ENCODE results near the gene ENPP6. TPM values are rescaled to one million over a fixed set of nuclear protein-coding genes. Genes with fewer than 3 reads are reported as not detected.
A peak's percentile ranks its signal among the peaks of the same experiment; 100 is the strongest.

ENPP6 gene
- total RNA-seq, 1 experiment from 2014 or later: not detected

DNA sequence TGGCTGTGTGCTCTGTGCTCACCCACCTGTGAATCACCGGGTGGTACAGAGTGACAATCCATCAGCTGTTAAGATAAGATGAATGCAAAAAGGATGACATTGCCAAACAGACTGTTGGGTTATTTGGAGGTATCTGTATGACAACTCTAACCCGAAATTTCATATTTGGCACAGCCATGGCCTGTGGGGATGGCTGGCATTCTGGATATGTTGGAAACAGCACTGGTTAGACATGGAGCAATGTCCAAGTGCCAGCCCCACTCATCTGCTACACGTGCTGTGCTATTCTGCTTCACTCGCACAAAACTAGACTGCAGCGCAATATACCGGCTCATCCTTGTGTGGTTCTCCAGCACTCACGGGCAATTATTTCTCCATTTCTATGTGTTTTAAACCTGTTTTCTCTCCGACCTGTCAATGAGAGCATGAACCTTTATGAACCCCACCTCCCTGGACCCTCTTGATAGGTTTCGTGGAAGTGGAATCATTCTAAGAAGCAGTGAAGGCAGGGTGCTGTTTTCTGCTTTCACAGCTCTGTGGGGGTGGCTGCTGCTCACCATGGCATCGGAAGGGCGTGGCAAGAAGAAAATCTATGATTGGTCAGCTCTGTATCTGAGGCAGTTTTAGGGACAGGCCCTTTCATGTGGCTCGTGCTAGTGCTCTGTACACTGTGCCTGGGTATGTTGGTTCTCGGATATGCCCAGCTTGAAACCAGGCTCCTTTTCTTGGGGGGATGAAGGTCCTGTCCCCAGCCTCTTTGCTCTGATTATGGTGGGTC lies 94.9 kb downstream of the ENPP6 start:
- in situ Hi-C loops (cut with HindIII; ENCODE audit: low sequenced_read_pairs): no loop called here
- peak; percentile 41 for DNase-seq (ENCODE audit: low spot score)

DNA sequence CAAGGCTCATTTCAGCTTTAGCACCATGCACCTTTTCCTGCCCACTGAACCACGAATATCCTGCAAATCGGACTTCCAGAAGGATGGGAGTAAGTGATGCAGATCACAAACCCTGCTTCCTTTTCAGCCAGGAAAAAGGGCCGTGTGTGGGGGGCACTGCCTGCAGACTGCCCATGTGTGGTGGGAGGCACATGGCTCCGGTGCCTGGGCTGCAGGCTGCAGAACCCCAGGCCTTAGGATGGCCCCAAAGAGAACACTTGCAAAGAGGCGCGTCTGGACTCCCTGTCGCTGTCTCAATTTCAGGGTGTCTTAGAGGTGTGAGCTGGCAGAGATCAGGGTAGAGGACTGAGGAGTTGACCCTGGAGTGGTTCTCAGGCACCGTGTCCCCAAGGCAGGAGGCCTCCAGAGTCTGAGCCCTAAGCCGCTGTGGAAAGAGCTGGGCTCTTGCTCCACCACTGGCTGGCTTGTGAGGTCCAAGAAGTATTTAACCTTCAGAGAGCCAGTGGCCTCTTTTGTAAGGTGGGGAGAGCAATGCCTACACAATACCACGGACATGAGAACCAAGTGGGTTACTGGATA lies 97.0 kb downstream of the ENPP6 start:
- no peak for DNase-seq (ENCODE audit: low spot score)
- in situ Hi-C loops (cut with HindIII; ENCODE audit: low sequenced_read_pairs): no loop called here

DNA sequence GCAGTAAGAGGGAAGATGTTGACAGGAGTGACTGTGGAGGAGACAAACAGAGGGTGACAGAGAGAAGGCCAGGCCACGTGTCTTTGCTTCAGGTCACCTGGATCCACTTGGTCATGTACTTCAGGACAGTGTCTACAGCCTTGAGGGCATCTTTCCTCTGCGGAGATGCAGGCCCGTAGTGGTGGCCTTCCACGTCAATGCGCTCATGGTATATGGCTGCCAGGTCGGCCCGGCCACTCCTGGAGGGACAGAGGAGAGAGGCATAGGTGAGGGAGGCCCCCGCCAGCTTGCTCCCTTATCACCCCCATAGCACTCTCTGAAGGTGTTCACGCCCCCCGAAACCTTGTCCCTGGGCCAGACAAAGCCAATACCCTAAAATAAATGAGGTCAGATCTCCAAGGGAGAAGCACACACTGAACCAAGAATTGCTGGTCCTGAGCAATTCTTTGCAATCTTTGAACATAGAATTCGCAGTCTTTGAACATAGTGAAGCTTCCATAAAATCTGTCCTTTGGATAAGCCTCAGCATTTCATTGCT lies 99.9 kb downstream of the ENPP6 start:
- no peak for DNase-seq (ENCODE audit: low spot score)
- in situ Hi-C loops (cut with HindIII; ENCODE audit: low sequenced_read_pairs): no loop called here

DNA sequence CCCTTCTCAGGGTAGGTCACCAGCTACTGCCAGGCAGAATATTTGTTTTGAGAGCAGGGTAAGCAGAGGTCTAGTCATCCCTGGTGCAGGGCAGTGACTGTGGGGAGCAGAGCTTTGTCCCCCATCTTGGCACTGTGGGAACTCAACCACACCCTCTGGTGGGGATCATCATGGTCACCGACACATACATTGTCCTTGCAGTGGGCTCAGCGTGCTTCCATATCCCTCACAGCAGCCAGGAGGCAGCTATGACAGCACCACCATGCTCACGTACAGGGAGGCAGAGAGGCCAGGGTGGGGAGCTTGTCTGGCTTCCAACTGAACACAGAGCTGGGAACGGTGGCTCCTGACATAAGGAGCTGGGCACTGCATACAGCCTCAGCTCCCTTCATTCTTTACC lies 102.3 kb downstream of the ENPP6 start:
- DNase-seq (ENCODE audit: low spot score): no peak
- in situ Hi-C loops (cut with HindIII; ENCODE audit: low sequenced_read_pairs): no loop called here

DNA sequence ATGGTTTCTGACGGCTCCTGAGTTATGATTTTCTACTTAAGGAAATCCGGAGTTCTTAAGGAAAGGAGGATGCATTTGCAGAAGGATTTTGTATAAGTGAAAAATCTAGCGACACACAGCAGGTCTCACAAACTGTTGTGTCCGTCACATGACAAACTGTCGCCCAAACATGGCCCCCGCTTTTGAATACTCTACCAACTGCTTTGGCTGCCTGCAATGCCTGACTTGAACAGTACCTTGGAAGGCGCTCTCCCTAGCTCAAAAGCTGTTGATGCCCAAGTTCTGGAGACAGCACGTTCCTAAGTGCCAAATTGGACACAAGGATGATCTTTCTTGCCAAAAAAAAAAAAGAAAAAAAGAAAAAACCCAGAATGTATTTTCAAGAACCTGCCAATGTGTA lies 103.2 kb downstream of the ENPP6 start:
- in situ Hi-C loops (cut with HindIII; ENCODE audit: low sequenced_read_pairs): no loop called here
- peak; percentile 4 for DNase-seq (ENCODE audit: low spot score)

DNA sequence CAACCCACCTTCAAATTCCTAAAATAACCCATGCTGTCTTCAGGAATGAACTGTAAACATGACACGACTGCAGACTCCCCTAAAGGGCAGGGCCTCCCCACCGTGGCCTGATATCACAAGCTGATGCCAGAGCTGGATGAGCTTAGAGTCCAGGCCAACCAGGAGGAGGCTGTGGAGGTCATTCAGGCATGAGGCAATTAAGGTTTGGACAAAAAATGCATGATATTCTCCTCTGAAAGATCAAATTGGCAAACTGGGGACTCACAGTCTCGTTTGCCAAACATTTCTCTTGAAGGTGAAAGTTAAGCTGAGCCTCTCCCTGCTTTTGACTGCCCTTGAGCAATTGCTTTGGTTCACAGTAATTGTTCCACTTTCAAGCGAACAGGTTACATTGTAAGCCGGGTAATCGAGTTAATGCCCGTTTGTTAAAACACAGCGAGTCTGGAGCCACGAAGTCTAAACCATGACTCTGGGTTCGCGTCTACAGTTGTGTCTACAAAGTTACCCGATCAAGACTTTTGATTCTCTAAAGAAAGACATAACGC lies 105.6 kb downstream of the ENPP6 start:
- DNase-seq (ENCODE audit: low spot score): no peak
- in situ Hi-C loops (cut with HindIII; ENCODE audit: low sequenced_read_pairs): no loop called here

DNA sequence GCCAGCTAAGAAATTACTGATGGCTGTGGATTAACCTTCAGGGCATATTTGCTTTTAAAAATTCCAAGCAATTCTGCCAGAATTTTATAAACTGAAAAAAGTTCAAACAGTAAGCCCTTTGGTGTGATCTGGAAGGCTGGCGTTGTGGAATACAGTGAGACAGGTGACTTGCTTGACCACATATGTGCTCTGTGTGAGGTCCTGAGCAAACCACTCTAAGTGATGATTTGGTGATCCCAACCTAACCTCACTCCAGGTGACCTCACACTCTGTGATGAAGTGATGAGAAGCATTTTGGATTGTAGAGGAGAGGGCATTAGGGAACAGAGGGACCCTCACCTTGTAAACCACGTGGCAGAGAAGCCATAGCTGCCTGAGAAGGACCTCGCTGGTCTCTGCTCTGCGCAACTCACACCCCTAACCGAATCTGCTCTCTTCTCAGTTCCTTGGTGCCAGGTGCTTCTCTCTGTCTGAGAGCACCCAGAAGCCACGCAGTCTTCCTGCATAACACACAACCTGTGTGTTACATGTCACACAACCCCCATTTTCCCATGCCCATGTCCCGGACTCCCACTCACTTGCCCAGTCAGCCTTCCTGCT lies 106.3 kb downstream of the ENPP6 start:
- DNase-seq (ENCODE audit: low spot score): no peak
- in situ Hi-C loops (cut with HindIII; ENCODE audit: low sequenced_read_pairs): no loop called here

DNA sequence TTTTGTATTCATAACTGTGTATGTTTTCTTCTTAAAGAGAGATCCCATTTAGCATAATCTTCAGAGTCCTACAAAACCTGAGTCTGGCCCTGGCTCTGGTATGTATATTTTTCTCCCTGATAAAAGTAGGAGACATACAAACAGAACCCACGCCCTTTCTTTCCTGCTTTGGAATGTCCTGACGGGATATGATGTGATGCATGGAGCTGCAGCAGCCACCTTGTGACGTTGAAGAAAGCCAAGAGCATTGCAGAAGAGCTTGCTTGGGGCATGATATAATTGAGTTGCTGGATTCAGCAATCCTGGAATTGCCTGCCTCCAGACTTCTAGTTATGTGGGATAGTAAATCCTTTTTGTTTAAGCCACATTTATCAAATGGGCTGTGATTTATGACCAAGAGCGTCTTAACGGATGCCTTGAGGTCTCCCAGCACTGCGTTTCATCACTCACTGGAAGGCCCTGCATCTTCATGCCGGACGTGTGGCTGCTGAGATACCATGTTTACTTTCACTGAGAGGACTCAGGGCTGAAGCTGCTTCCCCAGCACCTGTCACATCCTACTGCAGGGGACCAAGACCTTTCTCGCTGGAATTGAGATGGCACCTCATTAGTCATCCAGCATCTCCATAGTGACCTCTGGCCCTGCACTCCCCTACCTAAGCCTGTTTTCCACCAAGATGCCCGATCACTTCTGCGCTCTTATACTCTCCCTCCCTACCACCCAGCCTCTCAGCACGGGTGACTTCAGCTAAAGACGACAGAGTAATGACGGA lies 107.0 kb downstream of the ENPP6 start:
- no peak for DNase-seq (ENCODE audit: low spot score)
- in situ Hi-C loops (cut with HindIII; ENCODE audit: low sequenced_read_pairs): no loop called here

DNA sequence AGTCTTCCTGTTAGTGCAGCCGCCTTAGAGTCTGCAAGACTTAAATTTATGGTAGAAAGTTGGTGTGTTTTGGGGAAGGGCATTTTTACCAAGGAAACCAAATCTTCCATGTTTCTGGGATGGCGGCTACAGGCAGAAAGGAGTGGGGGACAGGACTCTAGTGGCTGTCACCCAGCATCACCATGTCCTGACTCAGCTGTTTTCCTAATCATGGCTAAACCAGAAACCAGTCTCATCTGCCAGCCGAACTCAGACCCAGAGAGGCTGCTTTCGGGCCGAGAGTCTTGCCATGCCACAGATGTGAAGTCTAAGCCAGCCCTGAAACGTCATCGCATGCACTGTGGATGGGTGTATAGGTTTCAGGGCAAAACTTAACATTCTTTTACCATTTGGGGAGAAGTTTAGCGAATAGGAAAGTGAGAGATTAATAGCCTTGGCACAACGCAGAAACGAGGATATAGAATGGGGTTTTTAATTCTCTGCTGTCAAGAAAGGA lies 109.6 kb downstream of the ENPP6 start:
- in situ Hi-C loops (cut with HindIII; ENCODE audit: low sequenced_read_pairs): no loop called here
- DNase-seq (ENCODE audit: low spot score): no peak

DNA sequence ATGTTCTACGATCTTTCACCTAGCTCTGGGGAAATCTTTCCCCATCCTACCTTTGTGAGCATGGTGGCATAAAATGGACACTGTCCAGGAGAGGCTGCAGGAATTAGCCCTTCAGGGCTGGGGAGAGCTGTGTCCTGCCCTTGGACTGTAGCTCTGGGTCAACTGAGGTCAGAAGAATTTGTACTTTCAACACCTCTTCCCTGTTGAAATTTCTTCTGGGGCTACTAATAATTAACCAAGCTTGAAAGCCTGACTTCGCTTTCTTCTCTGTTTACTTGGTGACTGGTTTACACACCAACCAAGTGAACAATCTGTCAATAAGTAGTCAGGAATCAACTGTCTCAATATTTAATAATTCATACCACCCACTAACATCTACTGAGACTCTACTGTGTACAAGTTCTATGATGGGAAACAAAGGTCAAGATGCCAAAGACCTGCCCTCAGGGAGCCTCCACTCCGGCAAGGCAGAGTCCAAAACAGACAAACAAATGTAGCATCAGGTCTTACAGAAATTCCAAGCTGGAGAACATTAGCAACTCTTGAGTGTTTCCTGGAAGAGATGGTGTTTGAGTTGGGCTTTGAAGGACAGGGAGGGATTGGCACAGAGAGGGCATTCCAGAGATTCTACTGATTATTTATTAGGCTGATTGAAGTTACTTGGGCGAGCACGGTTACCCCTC lies 113.1 kb downstream of the ENPP6 start:
- in situ Hi-C loops (cut with HindIII; ENCODE audit: low sequenced_read_pairs): no loop called here
- DNase-seq (ENCODE audit: low spot score): no peak

DNA sequence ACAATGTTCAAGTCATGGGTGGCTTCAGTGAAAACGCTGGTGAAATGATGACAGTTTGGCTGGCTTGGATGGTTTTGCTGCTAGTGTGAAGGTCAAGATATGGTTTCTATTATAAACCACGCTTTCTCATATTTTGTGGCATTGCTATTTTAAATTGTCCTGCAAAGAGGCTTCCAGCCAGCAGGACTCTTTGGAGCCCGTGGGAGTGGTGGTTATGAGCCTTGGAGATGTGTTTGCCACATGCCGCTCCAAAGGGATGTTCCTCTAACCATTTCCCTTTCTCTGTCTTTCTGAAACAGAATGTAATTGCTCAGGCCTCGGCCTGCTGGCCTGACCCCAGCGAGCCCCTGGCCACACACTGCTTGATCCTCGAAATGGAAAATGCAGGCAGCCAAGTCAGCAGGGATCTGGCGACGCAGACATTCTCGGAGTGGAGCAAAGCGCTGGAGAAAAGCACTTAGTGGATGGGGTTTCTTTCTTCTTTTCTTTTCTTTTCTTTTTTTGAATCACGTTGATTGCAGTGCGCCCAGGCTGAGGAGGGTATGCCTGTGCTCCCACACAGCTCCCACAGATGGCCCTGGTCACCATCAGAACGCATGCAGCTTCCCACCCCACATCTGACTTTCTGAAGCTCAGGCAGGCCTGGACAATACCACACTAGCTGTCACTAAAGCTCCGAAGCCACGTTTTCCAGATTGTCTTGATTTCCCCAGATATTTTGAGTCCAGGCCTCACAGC lies 114.0 kb downstream of the ENPP6 start:
- DNase-seq (ENCODE audit: low spot score): peak; percentile 3
- in situ Hi-C loops (cut with HindIII; ENCODE audit: low sequenced_read_pairs): no loop called here

DNA sequence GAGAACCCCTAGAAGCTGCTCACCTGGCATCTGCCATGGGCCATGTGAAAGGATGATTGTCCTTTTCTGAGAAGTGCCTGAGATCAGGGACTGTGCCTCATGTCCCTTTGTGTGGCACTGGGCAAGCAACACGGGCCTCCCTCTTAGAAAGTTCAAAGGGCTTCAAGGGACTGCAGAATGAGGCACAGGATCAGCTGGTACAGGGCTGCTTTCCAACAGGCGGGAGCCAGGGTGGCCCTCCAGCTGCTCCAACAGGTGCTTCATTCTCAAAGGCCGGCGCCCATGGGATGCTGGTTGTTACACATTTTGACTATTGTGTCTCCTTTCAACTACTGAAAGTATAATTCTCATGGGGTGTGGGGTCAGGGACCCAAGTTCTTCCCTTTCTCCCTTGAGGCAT lies 114.7 kb downstream of the ENPP6 start:
- in situ Hi-C loops (cut with HindIII; ENCODE audit: low sequenced_read_pairs): no loop called here
- no peak for DNase-seq (ENCODE audit: low spot score)

DNA sequence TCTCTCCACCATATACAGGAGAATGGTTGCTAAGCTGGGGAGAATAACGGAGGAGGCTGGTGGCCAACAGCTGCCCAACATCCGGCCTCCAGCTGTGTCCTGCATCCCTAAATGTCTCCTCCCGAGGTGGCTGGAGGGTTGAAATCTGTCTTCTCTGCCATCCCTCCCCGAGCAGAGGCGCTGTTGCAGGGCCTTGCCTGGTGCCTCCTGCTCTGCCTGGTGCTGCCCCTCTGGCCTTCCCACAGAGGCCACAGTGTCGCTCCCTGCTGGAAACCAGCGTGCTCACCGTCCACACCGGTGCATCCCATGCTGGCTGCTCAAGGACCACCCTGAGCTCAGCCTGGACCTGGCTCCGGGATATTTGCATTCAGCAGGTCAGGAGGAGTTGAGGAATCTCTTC lies 115.2 kb downstream of the ENPP6 start:
- in situ Hi-C loops (cut with HindIII; ENCODE audit: low sequenced_read_pairs): no loop called here
- no peak for DNase-seq (ENCODE audit: low spot score)

DNA sequence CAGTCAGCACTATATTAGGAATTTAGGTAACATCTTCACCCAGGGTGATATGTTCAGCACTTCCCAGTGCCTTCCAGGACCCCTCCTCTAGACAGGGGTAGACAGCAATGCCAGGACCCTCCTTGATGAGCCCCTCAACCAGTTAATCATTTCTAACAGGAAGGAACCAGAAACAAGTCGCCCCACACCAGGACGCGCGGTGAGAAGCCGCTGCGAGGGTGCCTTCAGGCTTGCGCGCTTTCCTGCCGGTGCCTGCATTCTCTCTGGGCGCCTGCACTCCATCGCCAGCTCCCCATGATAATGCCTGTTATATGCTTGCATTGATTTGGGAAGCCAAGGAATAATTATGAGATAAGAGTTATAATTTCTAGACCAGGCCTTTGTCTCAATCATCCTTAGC lies 116.0 kb downstream of the ENPP6 start:
- in situ Hi-C loops (cut with HindIII; ENCODE audit: low sequenced_read_pairs): no loop called here
- DNase-seq (ENCODE audit: low spot score): no peak

DNA sequence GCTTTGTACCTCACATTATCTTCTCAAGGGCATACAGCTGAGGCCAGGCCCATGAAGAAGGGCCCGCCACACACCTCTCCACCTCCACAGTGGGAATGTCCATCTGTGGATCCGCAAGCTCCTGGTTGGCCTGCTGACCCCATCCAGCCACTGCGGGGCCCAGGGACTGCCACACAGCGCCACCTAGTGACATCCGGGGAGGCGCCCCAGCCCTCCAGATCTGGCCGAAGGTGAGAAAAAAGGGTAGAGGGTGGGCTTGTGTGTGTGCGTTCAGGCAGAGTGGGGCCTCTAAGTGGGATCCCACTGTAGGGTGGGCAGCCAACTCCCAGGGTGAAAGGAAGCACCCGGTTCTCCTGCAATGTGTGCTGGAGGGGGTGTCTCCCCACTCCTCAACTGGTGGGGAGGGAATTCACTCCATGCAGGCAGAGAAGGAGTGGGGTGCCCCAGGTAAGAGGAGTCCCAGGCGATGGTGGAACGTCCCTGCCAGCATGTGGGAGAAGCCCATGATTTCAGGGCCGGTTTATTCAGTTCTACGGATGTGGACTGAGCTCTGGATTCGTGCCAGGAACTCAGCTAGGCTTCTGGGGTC lies 117.3 kb downstream of the ENPP6 start:
- DNase-seq (ENCODE audit: low spot score): no peak

DNA sequence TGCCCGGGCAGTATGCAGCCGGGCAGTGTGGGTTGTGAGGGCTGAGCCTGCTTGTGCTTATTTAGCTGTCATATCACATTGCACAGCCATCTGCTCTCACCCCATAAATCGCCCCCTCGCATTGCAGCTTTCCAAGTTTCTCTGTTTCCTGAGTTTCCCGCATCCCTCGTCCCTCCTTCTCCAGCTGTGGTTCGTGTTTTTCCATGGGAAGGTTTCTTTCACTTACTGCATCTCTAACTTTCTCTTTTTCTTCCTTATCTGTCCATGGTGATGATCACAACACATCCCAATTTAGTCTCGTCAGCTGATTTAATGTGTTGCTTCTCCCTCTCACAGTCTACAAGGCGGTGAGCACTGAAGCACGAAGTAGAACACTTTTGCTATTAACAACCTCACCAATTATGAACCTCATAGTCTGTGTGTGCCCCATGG lies 118.1 kb downstream of the ENPP6 start:
- DNase-seq (ENCODE audit: low spot score): no peak
- in situ Hi-C loops (cut with HindIII; ENCODE audit: low sequenced_read_pairs): no loop called here

More for the DNA sequence above, 117.3 kb downstream of the ENPP6 start:
- in situ Hi-C loops (cut with HindIII; ENCODE audit: low sequenced_read_pairs): no loop called here

DNA sequence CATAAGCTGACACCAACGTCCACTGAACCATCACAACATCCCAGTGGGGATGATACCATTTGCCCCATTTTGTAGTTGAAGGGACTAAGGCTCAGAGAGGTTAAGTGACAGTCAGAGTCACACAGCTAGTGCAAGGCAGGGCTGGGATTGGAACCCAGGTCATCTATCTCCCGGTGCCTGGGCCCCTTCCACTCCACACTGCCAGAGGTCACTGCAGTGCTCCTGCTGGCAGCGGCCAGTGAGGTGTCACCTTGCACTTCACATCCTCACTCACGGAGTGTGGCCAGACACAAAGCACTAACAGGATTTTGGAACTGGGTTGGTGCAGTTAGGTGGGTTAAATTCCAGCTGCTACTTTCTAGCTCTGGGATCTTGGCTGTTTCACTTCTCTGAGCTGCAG lies 118.7 kb downstream of the ENPP6 start:
- no peak for DNase-seq (ENCODE audit: low spot score)
- in situ Hi-C loops (cut with HindIII; ENCODE audit: low sequenced_read_pairs): no loop called here

DNA sequence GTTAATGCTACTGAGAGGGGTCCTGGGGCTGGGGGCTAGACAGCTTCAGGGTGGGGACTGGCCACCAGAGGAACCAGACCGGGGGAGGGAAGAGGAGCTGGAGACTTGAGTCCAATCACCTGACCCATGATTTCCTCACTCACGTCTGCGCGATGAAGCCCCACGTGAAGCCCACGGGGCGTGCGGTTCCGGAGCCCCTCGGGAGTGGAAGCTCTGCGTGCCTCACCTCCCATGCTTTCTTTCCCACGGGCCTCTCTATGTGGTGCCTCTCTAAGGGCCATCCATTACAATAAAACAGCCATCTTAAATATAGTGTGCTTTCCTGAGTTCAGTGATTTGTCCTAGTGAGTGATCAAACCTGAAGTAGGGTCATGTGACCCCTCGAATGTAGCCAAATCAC lies 119.9 kb downstream of the ENPP6 start:
- no peak for DNase-seq (ENCODE audit: low spot score)

More for the DNA sequence above, 119.9 kb downstream of the ENPP6 start:
- in situ Hi-C loops (cut with HindIII; ENCODE audit: low sequenced_read_pairs): no loop called here

Measured in G401 (cell line).